Measurements from ENCODE around the gene TJP2. TPM values are rescaled to one million over a fixed set of nuclear protein-coding genes. Genes with fewer than 3 reads are reported as not detected.

The TJP2 gene
- total and polyA plus RNA-seq, 2 donors (not counting 3 experiments of a cell fraction or from before 2014, with no cell fraction given): 83.0 to 168 TPM

- no peak for TF ChIP-seq CTCF (IDR thresholded peaks at IDR 0.05; ENCODE audit: extremely low read depth in 1 of 2, insufficient read depth in 1 of 2, low read depth in 1 of 2, low read length in 2 of 2)
- TF ChIP-seq FOS (IDR thresholded peaks at IDR 0.05; ENCODE audit: borderline replicate concordance, insufficient read depth, low read length): no peak
- TF ChIP-seq JUN (IDR thresholded peaks at IDR 0.05; ENCODE audit: borderline replicate concordance, insufficient read depth, insufficient read length, low read depth): no peak
- Histone ChIP-seq H3K27me3 (ENCODE audit: control insufficient read depth in 2 of 2, insufficient read depth in 2 of 2, low read length in 2 of 2) (no peaks in the 10 kb centered on the region), H4K20me1 (replicated peaks; ENCODE audit: control insufficient read depth, extremely low read depth, insufficient read depth, low read length) (no peaks in the 10 kb centered on the region), H3K79me2 (ENCODE audit: control insufficient read depth, insufficient read depth, low read length) (peaks cover 65% of the 10 kb centered on the region), H3K4me3 (replicated peaks in 1 of 3; ENCODE audit: insufficient read depth in 1 of 3, low read depth in 1 of 3, low read length in 3 of 3) (no peak overlapping the region), H3K9me1 (replicated peaks; ENCODE audit: control insufficient read depth, extremely low read depth, insufficient read depth, low read length) (no peaks in the 10 kb centered on the region), H3K4me2 (ENCODE audit: insufficient read depth, low read length) (peak overlapping the region; percentile 81), H3K9ac (replicated peaks; ENCODE audit: extremely low read depth, insufficient read depth, low read length) (peak overlapping the region; percentile 61), H3K9me3 (replicated peaks; ENCODE audit: control insufficient read depth, insufficient read depth, low read length) (no peaks in the 10 kb centered on the region), H3K36me3 (ENCODE audit: control insufficient read depth in 2 of 2, extremely low read depth in 1 of 2, insufficient read depth in 2 of 2, low read length in 2 of 2) (no peaks in the 10 kb centered on the region), H3K27ac (ENCODE audit: insufficient read depth, low read depth, low read length) (peak overlapping the region; percentile 81), H3K4me1 (ENCODE audit: control insufficient read depth, extremely low read depth, insufficient read depth, low read length) (peaks cover 52% of the 10 kb centered on the region), H2AFZ (ENCODE audit: low read depth, low read length) (no peak overlapping the region)
- dilution Hi-C loops (cut with MboI; ENCODE audit: extremely low pct_ligation_motif_present, low sequenced_read_pairs) (no loop called here), intact Hi-C loops (cut with micrococcal nuclease) (loop anchor here (1.0 kb wide), 1 partner anchor 52 kb away; no protein-coding TSS in a partner anchor)
- CTCF ChIA-PET: interaction anchor here (1.5 to 6.7 kb wide), 3 partner anchors 13 to 119 kb away, joined by 5 to 38 read pairs (median 10); no protein-coding TSS in a partner anchor
- POLR2A ChIA-PET: interaction anchor here (1.4 kb wide), 1 partner anchor 7 kb away, joined by 3 read pairs; no protein-coding TSS in a partner anchor
- FAIRE-seq (no peak), DNase-seq (ENCODE audit: low read depth, low spot score) (peak; percentile 47)
- no TSS peak for BruUV-seq (replicated peaks)
Observed at GRCh38 chr9:69172895-69173294, 1.2 kb upstream of the TJP2 start.

- dilution Hi-C loops (cut with MboI; ENCODE audit: extremely low pct_ligation_motif_present, low sequenced_read_pairs): no loop called here
- Histone ChIP-seq H3K36me3 (ENCODE audit: control insufficient read depth in 2 of 2, extremely low read depth in 1 of 2, insufficient read depth in 2 of 2, low read length in 2 of 2) (no peaks in the 10 kb centered on the region), H2AFZ (ENCODE audit: low read depth, low read length) (peak overlapping the region; percentile 28), H3K9ac (replicated peaks; ENCODE audit: extremely low read depth, insufficient read depth, low read length) (peak overlapping the region; percentile 61), H3K4me1 (ENCODE audit: control insufficient read depth, extremely low read depth, insufficient read depth, low read length) (peaks cover 58% of the 10 kb centered on the region), H4K20me1 (replicated peaks; ENCODE audit: control insufficient read depth, extremely low read depth, insufficient read depth, low read length) (no peaks in the 10 kb centered on the region), H3K9me1 (replicated peaks; ENCODE audit: control insufficient read depth, extremely low read depth, insufficient read depth, low read length) (no peaks in the 10 kb centered on the region), H3K79me2 (ENCODE audit: control insufficient read depth, insufficient read depth, low read length) (peaks cover 68% of the 10 kb centered on the region), H3K27ac (ENCODE audit: insufficient read depth, low read depth, low read length) (peak overlapping the region; percentile 81), H3K4me2 (ENCODE audit: insufficient read depth, low read length) (peak overlapping the region; percentile 81), H3K27me3 (ENCODE audit: control insufficient read depth in 2 of 2, insufficient read depth in 2 of 2, low read length in 2 of 2) (no peaks in the 10 kb centered on the region), H3K4me3 (replicated peaks in 1 of 3; ENCODE audit: insufficient read depth in 1 of 3, low read depth in 1 of 3, low read length in 3 of 3) (peak overlapping the region; percentile 51 to 64 (median 60)), H3K9me3 (replicated peaks; ENCODE audit: control insufficient read depth, insufficient read depth, low read length) (no peaks in the 10 kb centered on the region)
- CTCF ChIA-PET: interaction anchor here (1.5 to 6.7 kb wide), 7 partner anchors 14 to 119 kb away, joined by 4 to 38 read pairs (median 10); no protein-coding TSS in a partner anchor
- BruUV-seq (replicated peaks): TSS peak; percentile 15
- DNase-seq (ENCODE audit: low read depth, low spot score) (peak; percentile 68), FAIRE-seq (no peak)
- TF ChIP-seq FOS (IDR thresholded peaks at IDR 0.05; ENCODE audit: borderline replicate concordance, insufficient read depth, low read length) (no peak), MYC (IDR thresholded peaks at IDR 0.05; ENCODE audit: low read depth, low read length) (no peak), CTCF (IDR thresholded peaks at IDR 0.05; ENCODE audit: extremely low read depth in 1 of 2, insufficient read depth in 1 of 2, low read depth in 1 of 2, low read length in 2 of 2) (no peak), GATA2 (IDR thresholded peaks at IDR 0.05; ENCODE audit: insufficient read depth, insufficient read length, low read depth, low read length) (no peak), POLR2AphosphoS5 (IDR thresholded peaks at IDR 0.05; ENCODE audit: insufficient read depth, low read depth, low read length) (no peak), MAX (IDR thresholded peaks at IDR 0.05; ENCODE audit: insufficient read depth, insufficient read length) (no peak), EZH2 (IDR thresholded peaks at IDR 0.05; ENCODE audit: borderline replicate concordance, low read depth, low read length, severe bottlenecking) (no peak), JUN (IDR thresholded peaks at IDR 0.05; ENCODE audit: borderline replicate concordance, insufficient read depth, insufficient read length, low read depth) (no peak), POLR2A (IDR thresholded peaks at IDR 0.05; ENCODE audit: low read depth, low read length) (no peak)
- intact Hi-C loops (cut with micrococcal nuclease): loop anchor here (1.0 kb wide), 1 partner anchor 52 kb away; no protein-coding TSS in a partner anchor
- POLR2A ChIA-PET: interaction anchor here (1.0 kb wide), 1 partner anchor 9 kb away, joined by 3 read pairs; no protein-coding TSS in a partner anchor
Observed at GRCh38 chr9:69173497-69173890, 583 bp upstream of the TJP2 start.

Measured in endothelial cell of umbilical vein (primary cell).